GM21619 (cell line): ENCODE measurements around the gene SCNM1.

Source experiments
- ATAC-seq: cut with Tn5 transposase; IDR thresholded peaks from one replicate; pipeline ENCODE4 v1.9.1; 2021; ENCODE audit not compliant: unreplicated experiment

Gene SCNM1

GRCh38 chr1:151165738-151166504 is at the start of gene SCNM1, which contains the start of gene LYSMD1:
Gene SCNM1 (plus strand): TSS chr1:151166144. CDS start chr1:151166153, 9 bp downstream.
Gene LYSMD1 (minus strand): TSS chr1:151165902. CDS start chr1:151165258, 644 bp downstream.
- peak; percentile 87 for ATAC-seq

GRCh38 chr1:151124763-151125403 is 41.1 kb upstream of the SCNM1 start:
- no peak for ATAC-seq

- no peak for ATAC-seq
Observed at GRCh38 chr1:151128800-151129199, 37.1 kb upstream of the SCNM1 start.

- no peak for ATAC-seq
Observed at GRCh38 chr1:151130987-151131586, 34.9 kb upstream of the SCNM1 start.

GRCh38 chr1:151131701-151132334 is 34.1 kb upstream of the SCNM1 start:
- no peak for ATAC-seq

- no peak for ATAC-seq
Observed at GRCh38 chr1:151132335-151133017, 33.5 kb upstream of the SCNM1 start.

- no peak for ATAC-seq
Observed at GRCh38 chr1:151133018-151133806, 32.7 kb upstream of the SCNM1 start.

GRCh38 chr1:151134396-151134795 is 31.5 kb upstream of the SCNM1 start:
- ATAC-seq = no peak

- ATAC-seq = no peak
Observed at GRCh38 chr1:151134991-151135390, 31.0 kb upstream of the SCNM1 start.

- no peak for ATAC-seq
Observed at GRCh38 chr1:151135433-151136385, 30.2 kb upstream of the SCNM1 start.

- ATAC-seq = no peak
Observed at GRCh38 chr1:151137789-151138188, 28.2 kb upstream of the SCNM1 start.

- ATAC-seq = no peak
Observed at GRCh38 chr1:151142411-151143056, 23.4 kb upstream of the SCNM1 start.

- no peak for ATAC-seq
Observed at GRCh38 chr1:151143057-151143435, 22.9 kb upstream of the SCNM1 start.

- no peak for ATAC-seq
Observed at GRCh38 chr1:151143986-151144385, 22.0 kb upstream of the SCNM1 start.

GRCh38 chr1:151144474-151145303 is 21.3 kb upstream of the SCNM1 start:
- no peak for ATAC-seq

GRCh38 chr1:151145304-151146071 is 20.5 kb upstream of the SCNM1 start:
- ATAC-seq = no peak

GRCh38 chr1:151146072-151146411 is 19.9 kb upstream of the SCNM1 start:
- peak; percentile 3 for ATAC-seq
